HG02840 (cell line): ENCODE measurements around the gene LIMS2.

Experiments used
- ATAC-seq: cut with Tn5 transposase; IDR thresholded peaks from one replicate; pipeline ENCODE4 v1.9.1; 2021; ENCODE audit warnings: mild to moderate bottlenecking, moderate library complexity, moderate number of reproducible peaks; ENCODE audit not compliant: unreplicated experiment, low FRiP score

LIMS2 gene

GRCh38 chr2:127678531-127678930 is 3.2 kb upstream of the LIMS2 start:
- ATAC-seq = no peak

DNA sequence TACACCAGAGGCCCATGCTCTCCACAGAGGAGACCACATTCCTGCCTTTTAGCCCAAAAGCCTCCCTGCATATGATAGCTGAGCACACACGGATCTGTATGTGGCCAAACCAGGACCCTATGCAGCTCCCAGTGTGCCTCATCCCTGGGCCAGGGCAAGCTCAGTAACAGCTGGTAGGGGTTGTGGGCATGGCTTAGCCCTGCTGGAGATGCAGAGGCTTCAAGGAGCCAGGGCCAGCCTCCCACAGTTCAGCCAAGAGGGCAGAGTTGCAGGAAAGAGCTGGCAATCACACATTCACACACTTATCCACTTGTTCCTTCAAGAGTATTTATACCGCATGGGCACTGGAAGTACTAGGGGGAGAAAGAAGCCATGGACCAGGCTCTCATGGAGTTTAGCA is 1.6 kb upstream of the LIMS2 start:
- ATAC-seq = no peak

- ATAC-seq = no peak
These were observed 805 bp downstream of the LIMS2 start for GRCh38 chr2:127674241-127675209.

DNA sequence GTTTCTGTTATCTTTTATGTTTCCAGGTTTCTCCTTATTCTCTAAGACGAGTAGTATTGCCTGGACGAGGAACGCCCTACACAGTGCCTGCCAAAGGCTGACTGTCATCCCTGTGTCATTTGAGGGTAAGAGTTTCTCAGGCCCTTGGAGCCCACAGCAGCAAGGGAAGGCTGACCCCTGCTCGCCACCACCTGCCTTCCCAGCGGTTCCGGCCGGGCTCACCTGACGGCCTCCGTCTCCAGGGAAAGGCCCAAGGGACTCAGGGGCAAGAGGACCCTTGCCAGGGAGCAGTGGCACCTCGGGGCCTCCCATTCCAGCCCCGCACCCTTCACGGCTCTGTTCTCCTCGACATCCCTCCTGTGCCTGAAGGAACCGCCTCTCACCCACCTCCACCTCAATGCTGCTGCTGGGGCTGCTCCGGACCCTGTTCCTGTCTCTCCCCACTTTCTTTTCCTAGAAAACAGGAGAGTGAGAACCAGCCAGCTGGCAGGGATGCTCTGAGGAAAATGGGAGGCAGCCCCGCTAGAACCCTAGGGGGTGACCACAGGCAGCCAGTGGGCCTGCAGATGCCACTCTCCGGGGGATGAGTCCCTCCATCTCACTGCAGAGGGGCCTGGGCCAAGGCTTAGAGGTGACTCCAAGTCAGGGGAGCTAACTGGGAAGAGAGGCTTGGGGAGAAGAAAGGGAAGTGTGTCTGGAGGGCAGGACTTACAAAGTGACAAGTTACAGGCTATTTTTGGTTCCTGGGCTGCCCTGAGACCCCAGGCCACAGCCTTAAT is 1.9 kb downstream of the LIMS2 start:
- ATAC-seq = no peak

DNA sequence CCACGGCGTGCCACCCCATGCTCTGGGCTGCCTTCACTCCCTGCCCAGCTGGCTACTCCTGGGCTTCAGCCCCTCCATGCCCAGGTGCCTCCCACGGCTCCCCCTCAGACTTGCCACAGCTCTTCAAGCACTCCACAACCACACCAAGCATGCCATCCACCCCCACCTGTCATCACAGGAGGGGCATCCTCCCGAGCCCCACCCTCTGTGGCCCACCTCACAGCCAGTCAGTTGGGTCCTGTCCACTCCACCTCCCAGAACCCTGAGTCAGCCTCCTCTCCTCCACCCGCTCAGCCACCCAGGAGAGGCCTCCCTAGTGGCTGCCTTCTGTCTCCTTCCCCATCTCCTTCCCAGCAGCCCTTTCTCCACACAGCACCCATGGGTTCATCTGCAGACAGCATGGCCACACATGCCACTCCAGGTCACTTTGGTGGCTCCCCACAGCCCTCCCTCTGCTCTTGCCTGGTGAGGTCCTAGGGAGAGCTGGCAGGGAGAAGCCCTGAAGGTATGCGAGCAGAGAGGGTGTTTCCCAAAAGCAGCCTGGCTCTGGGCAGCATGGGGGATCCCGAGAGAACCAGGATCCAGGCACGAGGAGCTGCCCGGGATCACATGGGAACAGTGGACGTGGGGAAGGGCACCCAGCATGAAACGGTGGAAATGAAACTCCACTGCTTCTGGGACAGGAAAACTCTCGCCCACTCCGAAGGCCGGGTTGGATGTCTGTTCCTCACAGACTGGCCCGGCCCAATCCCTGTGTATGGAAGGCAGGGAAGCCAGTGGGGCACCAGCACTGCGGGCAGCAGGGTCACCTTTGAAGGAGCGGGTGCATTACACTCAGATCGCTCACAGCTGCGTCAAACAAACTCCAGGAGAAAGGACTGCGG is 2.7 kb downstream of the LIMS2 start:
- no peak for ATAC-seq

- no peak for ATAC-seq
These were observed 3.6 kb downstream of the LIMS2 start for GRCh38 chr2:127671557-127672302.

- ATAC-seq = no peak
These were observed 4.4 kb downstream of the LIMS2 start for GRCh38 chr2:127670957-127671290.

DNA sequence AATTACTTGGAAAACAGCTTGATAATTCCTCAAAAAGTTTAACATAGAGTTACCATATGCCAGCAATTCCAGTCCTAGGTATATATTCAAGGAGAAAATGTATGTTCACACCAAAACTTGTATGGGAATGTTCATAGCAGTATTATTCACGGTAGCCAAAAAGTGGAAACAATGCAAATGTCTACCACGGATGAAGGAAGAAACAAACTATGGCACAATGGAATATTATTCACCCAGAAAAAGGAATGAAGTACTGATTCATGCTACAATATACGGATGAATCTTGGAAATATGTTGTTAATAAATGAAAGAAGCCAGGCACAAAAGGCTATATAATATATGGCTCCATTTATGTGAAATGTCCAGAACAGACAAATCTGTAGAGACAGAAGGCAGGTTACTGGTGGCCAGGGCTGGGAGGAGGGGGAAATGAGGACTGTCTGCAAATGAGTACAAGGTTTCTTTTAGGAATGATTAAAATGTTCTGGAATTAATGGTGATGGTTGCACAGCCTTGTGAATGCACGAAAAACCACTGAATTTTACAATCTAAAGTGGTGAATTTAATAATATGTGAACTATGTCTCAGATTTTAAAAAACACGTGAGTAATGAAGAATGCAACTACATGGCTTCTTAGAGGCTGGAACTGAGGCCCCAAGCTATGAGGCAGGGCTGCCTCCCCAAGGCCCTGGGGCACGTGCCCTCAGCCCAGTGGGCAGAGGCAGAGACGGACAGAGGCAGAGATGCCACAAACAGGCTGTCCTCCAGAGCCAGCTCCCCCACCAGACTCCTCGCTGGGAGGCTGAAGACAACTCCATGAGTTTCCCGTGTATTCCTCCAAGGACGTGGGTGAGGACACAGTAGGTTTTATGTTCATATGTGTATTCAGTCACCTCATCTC is 5.0 kb downstream of the LIMS2 start:
- no peak for ATAC-seq

DNA sequence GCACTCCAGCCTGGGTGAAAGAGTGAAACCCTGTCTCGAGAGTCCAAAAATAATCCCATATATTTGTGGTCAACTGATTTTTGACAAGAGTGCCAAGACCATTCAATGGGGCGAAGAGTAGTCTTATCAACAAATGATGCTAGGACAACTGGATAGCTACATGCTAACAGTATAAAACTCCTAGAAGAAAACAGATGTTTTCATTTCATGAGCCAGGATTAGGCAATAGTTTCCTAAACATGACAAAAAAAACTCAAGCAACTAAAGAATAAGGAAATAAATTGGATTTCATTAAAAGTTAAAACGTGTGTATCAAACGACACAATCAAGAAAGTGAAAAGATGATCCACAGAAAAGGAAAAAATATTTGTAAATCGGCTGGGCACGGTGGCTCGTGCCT is 6.3 kb downstream of the LIMS2 start:
- no peak for ATAC-seq

DNA sequence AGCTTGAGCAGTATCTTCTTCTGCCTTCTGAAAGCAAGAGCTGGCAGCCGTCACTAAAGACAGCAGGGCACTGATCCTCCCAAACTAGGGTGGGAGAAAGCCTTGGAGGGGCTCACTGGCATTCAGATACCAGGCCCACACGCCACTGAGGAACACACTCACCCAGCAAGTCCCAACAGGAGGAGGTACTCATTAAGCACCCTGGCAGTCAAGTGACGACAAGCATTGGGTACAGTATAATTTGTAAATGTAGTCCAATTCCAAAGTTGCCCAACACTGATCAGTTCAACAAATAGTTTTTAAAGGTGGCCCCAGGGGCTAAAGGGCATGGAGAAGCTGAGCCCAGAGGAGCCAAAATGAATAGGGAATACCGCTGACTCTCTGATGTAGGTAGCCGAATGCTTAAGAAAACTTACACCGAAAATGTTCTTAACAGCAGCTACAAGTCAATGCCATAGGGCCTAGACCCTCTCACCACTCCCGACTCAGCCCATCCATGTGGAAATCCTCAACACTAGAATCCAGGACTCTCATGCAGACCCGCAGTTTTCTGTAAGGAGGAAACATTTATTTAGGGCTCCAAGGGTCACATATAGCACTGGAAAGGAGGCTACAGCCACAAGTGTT is 9.9 kb downstream of the LIMS2 start:
- ATAC-seq = no peak

DNA sequence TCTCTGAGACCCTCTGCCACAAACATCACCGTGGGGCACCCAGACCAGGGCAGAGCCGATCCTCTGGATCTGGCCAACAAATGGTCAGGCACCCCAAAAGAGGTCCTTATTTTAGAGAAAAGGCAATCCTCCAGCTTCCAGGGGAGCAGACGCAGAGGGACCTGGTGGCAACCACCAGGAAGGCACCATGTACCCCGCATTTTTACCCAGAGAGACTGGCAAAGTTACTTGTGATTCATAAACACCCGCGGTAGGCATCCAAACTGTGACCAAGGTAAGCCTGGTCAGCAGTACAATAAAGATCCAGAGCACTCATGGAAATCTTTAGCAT is 10.5 kb downstream of the LIMS2 start:
- ATAC-seq = no peak

- no peak for ATAC-seq
These were observed 11.1 kb downstream of the LIMS2 start for GRCh38 chr2:127664065-127664894.

DNA sequence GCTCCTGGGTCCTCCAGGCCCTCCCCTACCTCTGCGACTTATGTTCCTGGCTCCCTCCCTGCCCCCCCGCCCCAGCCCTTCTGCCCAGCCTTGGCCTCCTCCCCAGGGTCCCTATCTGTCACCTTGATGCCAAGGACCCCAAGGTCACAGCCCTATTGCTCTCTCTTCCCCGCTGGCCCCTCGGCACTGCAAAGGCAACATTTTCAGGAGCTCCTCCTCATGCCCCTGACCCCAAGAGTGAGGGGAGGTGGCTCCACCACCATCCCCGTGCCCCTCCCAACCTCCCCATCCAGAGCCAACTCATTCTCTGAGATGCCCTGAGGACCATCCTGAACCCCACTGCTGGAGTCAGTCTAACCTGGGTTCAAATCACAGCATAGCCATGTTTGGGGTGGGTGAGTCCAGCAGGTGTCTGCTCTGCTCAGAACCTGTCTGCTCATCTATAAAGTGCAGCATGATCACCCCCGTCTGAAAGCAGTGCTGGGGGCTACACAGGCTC is 11.7 kb downstream of the LIMS2 start:
- no peak for ATAC-seq

DNA sequence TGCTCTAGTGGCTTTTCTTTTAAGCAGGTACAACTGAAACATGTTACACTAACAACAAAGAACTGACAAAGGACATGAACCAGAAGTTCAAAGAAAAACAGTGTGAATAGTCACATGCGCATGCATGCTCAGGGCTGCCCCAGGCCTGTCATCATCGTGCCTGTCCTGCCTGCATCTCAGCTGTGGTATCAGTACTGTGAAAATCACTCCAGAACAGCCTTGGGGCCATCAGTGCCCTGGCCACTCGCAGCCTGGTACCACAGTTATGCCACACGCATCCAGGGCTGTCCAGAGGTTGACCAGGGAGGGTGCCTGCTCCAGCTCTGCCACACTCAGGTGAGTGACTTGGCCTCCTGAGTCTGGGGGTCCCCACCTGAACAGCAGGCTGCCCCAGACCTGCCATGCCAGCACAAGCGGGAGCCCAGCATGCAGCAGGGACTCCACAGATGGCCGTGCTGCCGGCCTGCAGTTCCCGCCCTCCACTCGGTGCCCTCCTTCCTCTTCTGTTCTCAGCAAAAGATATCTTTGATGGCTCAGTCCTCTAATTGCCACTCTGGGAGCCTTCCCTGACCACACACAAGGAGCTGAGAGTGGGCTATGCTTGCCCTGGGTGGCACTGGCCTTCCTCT is 12.3 kb downstream of the LIMS2 start:
- ATAC-seq = no peak

DNA sequence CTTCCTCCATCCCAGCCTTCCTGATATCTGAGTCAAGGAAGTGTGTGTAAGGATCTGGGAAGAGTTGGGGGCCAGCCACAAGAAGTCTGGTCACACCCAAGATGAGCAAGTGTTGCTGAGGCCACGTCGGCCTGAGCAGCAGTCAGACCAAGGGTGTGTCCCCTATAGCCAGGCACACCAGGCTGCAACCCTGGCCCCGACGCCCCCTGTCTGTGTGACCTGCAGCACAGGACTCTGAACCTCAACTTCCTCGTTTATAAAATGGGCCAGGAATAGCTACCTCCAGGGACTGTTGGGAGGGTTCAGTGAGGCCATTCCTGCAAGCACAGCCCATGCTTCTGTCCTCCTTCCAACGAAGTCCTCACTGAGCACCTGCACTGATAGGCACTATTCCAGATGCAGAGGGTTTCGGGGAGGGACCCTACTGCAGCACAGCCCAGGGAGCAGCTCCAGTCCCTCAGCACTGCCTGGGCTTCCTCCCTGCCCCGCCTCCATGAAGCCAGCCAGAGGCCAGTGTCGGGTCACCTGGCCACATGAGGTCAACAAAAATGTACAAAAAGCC is 13.3 kb downstream of the LIMS2 start:
- ATAC-seq = no peak

GRCh38 chr2:127661072-127661649 is 14.2 kb downstream of the LIMS2 start:
- ATAC-seq = no peak

DNA sequence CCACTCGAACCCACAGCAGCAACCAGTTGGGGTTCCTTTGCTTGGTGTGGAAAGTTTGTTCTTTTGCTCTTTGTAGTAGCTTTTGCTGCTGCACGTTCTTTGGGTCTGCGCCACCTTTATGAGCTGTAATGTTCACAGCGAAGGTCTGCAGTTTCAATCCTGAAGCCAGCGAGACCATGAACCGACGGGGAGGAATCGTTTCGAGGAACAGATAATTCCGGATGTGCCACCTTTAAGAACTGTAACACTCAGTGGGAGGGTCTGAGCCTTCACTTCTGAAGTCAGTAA is 15.1 kb downstream of the LIMS2 start:
- no peak for ATAC-seq
